ENCODE results near the gene FEM1A.
"Not testable (repeated sequence)": the region's sequence is repeated elsewhere in the genome, so short reads cannot be mapped to it uniquely, and the experiment has no call there.

FEM1A gene

GRCh38 chr19:4844348-4845179, 53.0 kb downstream of the FEM1A start:
- FAIRE-seq = peak; percentile 47
- no peak for DNase-seq (ENCODE audit: insufficient read length, low spot score)

- not testable (repeated sequence) for DNase-seq (ENCODE audit: insufficient read length, low spot score); FAIRE-seq
These were observed 54.4 kb downstream of the FEM1A start for GRCh38 chr19:4845975-4846374.

GRCh38 chr19:4847190-4847973, 55.8 kb downstream of the FEM1A start:
- DNase-seq (ENCODE audit: insufficient read length, low spot score) = no peak
- no peak for FAIRE-seq

- FAIRE-seq (no peak), DNase-seq (ENCODE audit: insufficient read length, low spot score) (no peak)
These were observed 57.5 kb downstream of the FEM1A start for GRCh38 chr19:4849019-4849418.
